IPS-18c (cell line): ENCODE data around the gene DHCR7.

ENCODE experiments used
- H3K4me3 ChIP-seq: 2 replicates; pipeline ENCODE4 v1.7.0; 2013; ENCODE audit warnings: low read depth, mild to moderate bottlenecking, low read length, moderate library complexity; ENCODE audit not compliant: insufficient read depth
- H3K9me3 ChIP-seq: one replicate; pipeline ENCODE4 v1.6.1; 2013; ENCODE audit warnings: mild to moderate bottlenecking, low read length, moderate library complexity; ENCODE audit not compliant: control insufficient read depth, insufficient read depth

Gene DHCR7

GRCh38 chr11:71384561-71384960, 63.6 kb downstream of the DHCR7 start:
- H3K9me3 ChIP-seq, result peaks cover 4% of the 10 kb centered on the region
- no peak overlapping the region for H3K4me3 ChIP-seq
